Subcutaneous adipose tissue (tissue), 4 donors: Measurements from ENCODE around the gene PARP15. TPM values are rescaled to one million over a fixed set of nuclear protein-coding genes. Genes with fewer than 3 reads are reported as not detected.

ENCODE experiments used
- total RNA-seq, 4 donors: library from RNA; depleted of rRNA; stranded (reverse); fragments of >200 nt; gene quantifications; one replicate each; pipeline ENCODE4 v1.1.0, GENCODE V29; 2016
- TF ChIP-seq, protein P1 (sequence below): fragments of 450-650 bp; IDR thresholded peaks from one replicate; pipeline ENCODE4 v1.5.1; 2016; ENCODE audit warnings: low read depth, mild to moderate bottlenecking, control low read depth, antibody characterized with exemption, moderate library complexity

Gene PARP15
- 10 to 100 TPM in 2 of 4 donors, 1 to 10 TPM in 2; 4.9 to 20.7 (median 8.0) TPM for total RNA-seq

GRCh38 chr3:122577409-122578031 is at the start of gene PARP15:
Gene PARP15, plus strand, starts transcription at chr3:122577650. Its CDS starts 18 bp downstream, at chr3:122577668.
- TF ChIP-seq, protein P1, sequence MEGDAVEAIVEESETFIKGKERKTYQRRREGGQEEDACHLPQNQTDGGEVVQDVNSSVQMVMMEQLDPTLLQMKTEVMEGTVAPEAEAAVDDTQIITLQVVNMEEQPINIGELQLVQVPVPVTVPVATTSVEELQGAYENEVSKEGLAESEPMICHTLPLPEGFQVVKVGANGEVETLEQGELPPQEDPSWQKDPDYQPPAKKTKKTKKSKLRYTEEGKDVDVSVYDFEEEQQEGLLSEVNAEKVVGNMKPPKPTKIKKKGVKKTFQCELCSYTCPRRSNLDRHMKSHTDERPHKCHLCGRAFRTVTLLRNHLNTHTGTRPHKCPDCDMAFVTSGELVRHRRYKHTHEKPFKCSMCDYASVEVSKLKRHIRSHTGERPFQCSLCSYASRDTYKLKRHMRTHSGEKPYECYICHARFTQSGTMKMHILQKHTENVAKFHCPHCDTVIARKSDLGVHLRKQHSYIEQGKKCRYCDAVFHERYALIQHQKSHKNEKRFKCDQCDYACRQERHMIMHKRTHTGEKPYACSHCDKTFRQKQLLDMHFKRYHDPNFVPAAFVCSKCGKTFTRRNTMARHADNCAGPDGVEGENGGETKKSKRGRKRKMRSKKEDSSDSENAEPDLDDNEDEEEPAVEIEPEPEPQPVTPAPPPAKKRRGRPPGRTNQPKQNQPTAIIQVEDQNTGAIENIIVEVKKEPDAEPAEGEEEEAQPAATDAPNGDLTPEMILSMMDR = no peak

- TF ChIP-seq, protein P1 = no peak
These were observed 47.3 kb upstream of the PARP15 start for GRCh38 chr3:122530164-122530563.

DNA sequence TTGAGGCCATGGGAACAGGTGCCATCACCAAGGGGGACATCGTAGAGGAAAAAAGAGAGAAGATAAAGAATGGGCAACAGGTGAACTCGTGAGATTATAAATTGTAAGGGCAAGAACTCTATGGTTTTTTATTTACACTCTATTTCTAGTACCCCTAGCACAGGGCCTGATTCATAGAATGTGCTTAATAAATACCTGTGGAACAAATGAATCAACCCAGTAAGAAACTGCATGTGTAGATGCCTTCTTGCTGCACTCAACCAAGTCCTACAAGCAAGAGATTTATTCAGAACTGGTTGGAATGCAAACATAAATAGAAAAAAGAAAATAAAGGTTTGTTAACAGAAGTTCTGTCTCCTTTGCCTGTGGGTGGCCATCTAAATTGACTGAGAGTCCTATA is 44.0 kb upstream of the PARP15 start:
- TF ChIP-seq, protein P1 = no peak

DNA sequence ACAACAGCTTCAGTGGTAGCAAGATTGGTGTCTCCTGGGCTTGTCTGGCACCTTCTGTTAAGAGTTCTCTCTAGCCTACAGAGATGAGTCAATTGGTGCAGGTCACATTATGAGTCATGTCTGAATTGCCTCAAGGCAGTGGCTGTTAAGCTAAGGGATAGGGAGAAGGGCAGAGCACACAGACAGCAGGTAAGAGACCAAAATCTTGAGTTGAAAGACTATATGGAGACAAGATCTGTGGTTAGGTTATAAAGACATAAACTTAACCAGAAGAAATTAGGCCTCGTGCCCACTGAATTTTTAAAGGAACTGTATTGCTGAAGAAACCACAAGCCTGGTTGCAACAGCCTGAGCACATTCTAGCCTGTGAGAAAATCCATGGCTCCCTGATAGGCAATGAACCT is 43.5 kb upstream of the PARP15 start:
- TF ChIP-seq, protein P1 = no peak

DNA sequence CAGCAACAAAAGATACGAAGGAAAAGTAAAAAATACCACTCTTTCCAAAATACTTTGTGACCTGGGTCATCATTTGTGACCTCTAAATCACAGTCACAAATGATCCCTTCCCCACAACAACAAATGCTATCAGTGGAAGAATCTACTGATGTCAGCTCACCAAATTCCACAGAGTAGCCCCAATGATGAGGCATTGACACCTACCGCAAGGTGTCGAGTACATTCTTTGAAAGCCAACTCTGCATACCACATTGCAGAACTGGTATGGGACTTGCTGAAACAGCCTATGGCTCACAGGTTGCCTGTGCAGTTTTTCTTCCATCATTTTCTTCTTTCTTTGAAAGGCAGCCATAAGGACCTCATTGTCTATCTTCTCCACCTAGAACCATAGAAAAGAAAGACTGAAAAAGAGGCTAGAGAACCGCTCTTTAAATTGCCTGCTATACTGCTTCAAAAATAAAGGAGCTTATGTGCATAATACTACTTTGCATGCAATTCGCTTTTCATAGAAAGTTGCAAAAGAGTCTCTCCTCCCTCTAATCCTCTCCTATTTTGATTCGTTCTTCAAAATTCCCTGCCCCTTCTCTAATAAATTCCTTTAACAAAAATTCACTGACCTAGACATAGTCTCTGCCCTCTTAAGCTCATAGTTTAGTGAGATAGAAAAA is 41.4 kb upstream of the PARP15 start:
- TF ChIP-seq, protein P1 = no peak

- TF ChIP-seq, protein P1 = no peak
These were observed 40.8 kb upstream of the PARP15 start for GRCh38 chr3:122536632-122537001.

DNA sequence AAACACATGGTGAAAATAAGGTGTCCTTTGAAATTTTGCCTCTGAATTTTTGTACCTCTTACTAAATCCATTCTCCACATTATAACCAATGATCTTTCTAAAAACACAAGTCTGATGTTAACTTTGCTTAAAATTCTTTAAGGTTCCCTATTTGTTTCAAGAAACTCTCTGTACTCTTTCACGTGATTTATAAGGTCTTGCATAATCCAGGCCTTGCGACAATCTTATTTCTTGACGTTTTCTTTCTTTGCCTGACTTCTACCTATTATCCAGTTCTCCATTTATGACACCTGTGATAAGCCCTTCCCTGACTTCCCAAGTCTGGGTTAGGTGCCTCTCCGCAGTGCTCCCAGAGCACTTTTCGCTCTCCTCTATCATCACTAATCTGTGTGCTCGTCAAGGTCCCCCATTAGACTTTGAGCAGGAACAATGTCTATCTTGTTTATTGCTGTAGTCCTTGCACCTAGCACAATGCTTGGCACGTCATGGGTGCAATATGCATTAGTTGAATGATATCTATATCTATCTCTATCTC is 38.4 kb upstream of the PARP15 start:
- TF ChIP-seq, protein P1 = no peak
